Loucy (cell line): ENCODE results near the gene SNAI1.

Experiments
- EZH2phosphoT487 ChIP-seq: fragments of 200-600 bp; IDR thresholded peaks from 2 replicates; pipeline ENCODE4 v1.6.1; 2018; ENCODE audit warnings: antibody characterized with exemption, mild to moderate bottlenecking, moderate library complexity, borderline replicate concordance
- TF ChIP-seq, protein P1 (sequence below): fragments of 200-600 bp; sonication (generic); conservative IDR thresholded peaks from 2 replicates; pipeline ENCODE4 v1.5.1; 2014; ENCODE audit warnings: mild to moderate bottlenecking, antibody characterized with exemption, low read length

DNA sequence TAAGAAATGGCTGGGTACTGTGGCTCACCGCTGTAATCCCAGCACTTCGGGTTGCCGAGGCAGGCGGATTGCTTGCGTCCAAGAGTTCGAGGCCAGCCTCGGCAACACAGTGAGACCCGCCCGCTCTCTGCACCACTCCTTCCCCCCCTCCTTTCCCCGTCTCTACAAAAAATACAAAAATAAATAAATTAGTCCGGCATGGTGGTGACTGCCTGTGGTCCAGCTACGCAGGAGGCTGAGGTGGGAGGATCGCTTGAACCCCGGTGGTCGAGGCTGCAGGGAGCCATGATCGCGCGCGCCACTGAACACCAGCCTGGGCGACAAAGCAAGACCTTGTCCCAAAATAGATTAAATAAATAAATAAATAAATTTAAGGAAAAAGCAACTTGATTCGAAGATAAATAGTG, 47.0 kb upstream of the SNAI1 start:
- TF ChIP-seq, protein P1, sequence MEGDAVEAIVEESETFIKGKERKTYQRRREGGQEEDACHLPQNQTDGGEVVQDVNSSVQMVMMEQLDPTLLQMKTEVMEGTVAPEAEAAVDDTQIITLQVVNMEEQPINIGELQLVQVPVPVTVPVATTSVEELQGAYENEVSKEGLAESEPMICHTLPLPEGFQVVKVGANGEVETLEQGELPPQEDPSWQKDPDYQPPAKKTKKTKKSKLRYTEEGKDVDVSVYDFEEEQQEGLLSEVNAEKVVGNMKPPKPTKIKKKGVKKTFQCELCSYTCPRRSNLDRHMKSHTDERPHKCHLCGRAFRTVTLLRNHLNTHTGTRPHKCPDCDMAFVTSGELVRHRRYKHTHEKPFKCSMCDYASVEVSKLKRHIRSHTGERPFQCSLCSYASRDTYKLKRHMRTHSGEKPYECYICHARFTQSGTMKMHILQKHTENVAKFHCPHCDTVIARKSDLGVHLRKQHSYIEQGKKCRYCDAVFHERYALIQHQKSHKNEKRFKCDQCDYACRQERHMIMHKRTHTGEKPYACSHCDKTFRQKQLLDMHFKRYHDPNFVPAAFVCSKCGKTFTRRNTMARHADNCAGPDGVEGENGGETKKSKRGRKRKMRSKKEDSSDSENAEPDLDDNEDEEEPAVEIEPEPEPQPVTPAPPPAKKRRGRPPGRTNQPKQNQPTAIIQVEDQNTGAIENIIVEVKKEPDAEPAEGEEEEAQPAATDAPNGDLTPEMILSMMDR: no peak
- TF ChIP-seq EZH2phosphoT487: no peak
